Measurements from ENCODE around the gene JARID2. TPM values are rescaled to one million over a fixed set of nuclear protein-coding genes. Genes with fewer than 3 reads are reported as not detected.

Gene JARID2
- total and polyA plus RNA-seq, 10 of the 15 experiments (the other 5 are each of a cell fraction or from before 2014, with no cell fraction given) = 4.2 to 21.6 (median 11.7) TPM

DNA sequence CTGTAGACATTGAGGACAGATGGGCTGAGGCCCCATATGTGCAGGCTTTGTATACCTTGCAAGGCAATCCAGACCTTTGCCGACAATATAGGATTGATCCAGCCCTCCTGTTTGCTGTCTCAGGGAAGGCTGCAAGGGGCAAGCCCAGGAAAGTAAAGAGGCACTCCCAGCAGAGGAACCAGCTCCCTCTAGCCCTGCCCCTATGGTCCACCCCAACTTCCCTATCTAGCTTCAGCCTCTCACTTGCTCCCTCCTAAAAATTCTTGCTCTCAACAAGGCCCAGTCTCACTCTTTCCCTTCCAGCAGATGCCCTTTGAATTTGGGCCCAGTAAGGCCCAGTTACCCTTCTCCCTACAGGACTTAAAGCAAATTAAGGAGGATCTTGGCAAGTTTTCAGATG lies 92.6 kb downstream of the JARID2 start:
- Histone ChIP-seq H3K36me3 (ENCODE audit: control insufficient read depth in 2 of 2, insufficient read depth in 2 of 2, low read length in 1 of 2) (no peaks in the 10 kb centered on the region; a peak in 1 of 4 replicates), H2AFZ (ENCODE audit: control insufficient read depth, low read depth, low read length) (no peak overlapping the region), H4K20me1 (ENCODE audit: control insufficient read depth, insufficient read depth) (no peaks in the 10 kb centered on the region), H3K27me3 (replicated peaks in 1 of 2; ENCODE audit: control insufficient read depth in 2 of 2, insufficient read depth in 2 of 2, low read length in 1 of 2) (no peaks in the 10 kb centered on the region), H3K4me3 (no peak overlapping the region), H3K4me2 (ENCODE audit: control insufficient read depth, insufficient read depth) (no peak overlapping the region), H3K9ac (ENCODE audit: control insufficient read depth, insufficient read depth, low read length) (no peak overlapping the region), H3K27ac (ENCODE audit: control insufficient read depth, insufficient read depth) (no peak overlapping the region; the same call in 1 of the 2 replicates), H3K9me3 (replicated peaks; ENCODE audit: control insufficient read depth, insufficient read depth, low read length) (no peaks in the 10 kb centered on the region), H3K4me1 (ENCODE audit: control insufficient read depth, insufficient read depth, low read length) (peaks cover 63% of the 10 kb centered on the region), H3K79me2 (ENCODE audit: control insufficient read depth, insufficient read depth, low read length) (peaks cover 95% of the 10 kb centered on the region)
- BruUV-seq (replicated peaks) = no TSS peak
- SMC1A ChIA-PET (ENCODE audit: uncharacterized antibody, unreplicated experiment) = interaction anchor here (0.7 to 3.3 kb wide), 4 partner anchors 18 to 101 kb away, joined by 3 to 11 read pairs (median 4); no protein-coding TSS in a partner anchor
- CTCF ChIA-PET = interaction anchor here (0.9 to 1.3 kb wide), 3 partner anchors 11 to 21 kb away, joined by 3 to 6 read pairs (median 4); no protein-coding TSS in a partner anchor
- no peak for DNase-seq (ENCODE audit: low read depth, low spot score)
- no peak for FAIRE-seq
- intact Hi-C loops (cut with micrococcal nuclease; ENCODE audit: unreplicated experiment) = no loop called here
- WGBS (ENCODE audit: insufficient coverage, insufficient replicate concordance, low lambda C conversion rate, missing lambda C conversion rate) = 92% methylated on average over 1 of the region's 1 CpG
- no peak for ATAC-seq
- in situ Hi-C loops (cut with MboI) = no loop called here
- POLR2A ChIA-PET = interaction anchor here (1.3 kb wide), 1 partner anchor 10 kb away, joined by 3 read pairs; no protein-coding TSS in a partner anchor
- RAD21 ChIA-PET (ENCODE audit: unreplicated experiment) = interaction anchor here (1.6 kb wide), 1 partner anchor 23 kb away, joined by 5 read pairs; no protein-coding TSS in a partner anchor
- TF ChIP-seq EZH2 (IDR thresholded peaks at IDR 0.05; ENCODE audit: borderline replicate concordance, control insufficient read depth, low read depth, low read length) (no peak), POU2F2 (IDR thresholded peaks at IDR 0.05; ENCODE audit: borderline replicate concordance, low read depth, low read length) (no peak), SUPT20H (IDR thresholded peaks at IDR 0.05; ENCODE audit: borderline replicate concordance, control insufficient read depth, low read depth, low read length) (no peak), TCF12 (IDR thresholded peaks at IDR 0.05; ENCODE audit: low read depth, low read length) (no peak), BMI1 (IDR thresholded peaks at IDR 0.05; ENCODE audit: borderline replicate concordance) (no peak), NFYB (IDR thresholded peaks at IDR 0.05; ENCODE audit: insufficient read depth, low read depth, low read length) (no peak), SRF (IDR thresholded peaks at IDR 0.05; ENCODE audit: low read depth in 2 of 2, low read length in 2 of 2) (no peak), HCFC1 (IDR thresholded peaks at IDR 0.05; ENCODE audit: low read length) (no peak), JUNB (IDR thresholded peaks at IDR 0.05) (no peak), SPI1 (IDR thresholded peaks at IDR 0.05; ENCODE audit: borderline replicate concordance, insufficient read depth, low read depth, low read length) (no peak), CHD2 (IDR thresholded peaks at IDR 0.05; ENCODE audit: borderline replicate concordance, low read depth, low read length) (no peak), SIN3A (IDR thresholded peaks at IDR 0.05; ENCODE audit: low read depth, low read length) (no peak)
- TF ChIP-seq, protein P1, sequence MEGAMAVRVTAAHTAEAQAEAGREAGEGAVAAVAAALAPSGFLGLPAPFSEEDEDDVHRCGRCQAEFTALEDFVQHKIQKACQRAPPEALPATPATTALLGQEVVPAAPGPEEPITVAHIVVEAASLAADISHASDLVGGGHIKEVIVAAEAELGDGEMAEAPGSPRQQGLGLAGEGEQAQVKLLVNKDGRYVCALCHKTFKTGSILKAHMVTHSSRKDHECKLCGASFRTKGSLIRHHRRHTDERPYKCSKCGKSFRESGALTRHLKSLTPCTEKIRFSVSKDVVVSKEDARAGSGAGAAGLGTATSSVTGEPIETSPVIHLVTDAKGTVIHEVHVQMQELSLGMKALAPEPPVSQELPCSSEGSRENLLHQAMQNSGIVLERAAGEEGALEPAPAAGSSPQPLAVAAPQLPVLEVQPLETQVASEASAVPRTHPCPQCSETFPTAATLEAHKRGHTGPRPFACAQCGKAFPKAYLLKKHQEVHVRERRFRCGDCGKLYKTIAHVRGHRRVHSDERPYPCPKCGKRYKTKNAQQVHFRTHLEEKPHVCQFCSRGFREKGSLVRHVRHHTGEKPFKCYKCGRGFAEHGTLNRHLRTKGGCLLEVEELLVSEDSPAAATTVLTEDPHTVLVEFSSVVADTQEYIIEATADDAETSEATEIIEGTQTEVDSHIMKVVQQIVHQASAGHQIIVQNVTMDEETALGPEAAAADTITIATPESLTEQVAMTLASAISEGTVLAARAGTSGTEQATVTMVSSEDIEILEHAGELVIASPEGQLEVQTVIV (IDR thresholded peaks at IDR 0.05; ENCODE audit: borderline replicate concordance, partially characterized antibody) = no peak
- TF ChIP-seq, protein P2, sequence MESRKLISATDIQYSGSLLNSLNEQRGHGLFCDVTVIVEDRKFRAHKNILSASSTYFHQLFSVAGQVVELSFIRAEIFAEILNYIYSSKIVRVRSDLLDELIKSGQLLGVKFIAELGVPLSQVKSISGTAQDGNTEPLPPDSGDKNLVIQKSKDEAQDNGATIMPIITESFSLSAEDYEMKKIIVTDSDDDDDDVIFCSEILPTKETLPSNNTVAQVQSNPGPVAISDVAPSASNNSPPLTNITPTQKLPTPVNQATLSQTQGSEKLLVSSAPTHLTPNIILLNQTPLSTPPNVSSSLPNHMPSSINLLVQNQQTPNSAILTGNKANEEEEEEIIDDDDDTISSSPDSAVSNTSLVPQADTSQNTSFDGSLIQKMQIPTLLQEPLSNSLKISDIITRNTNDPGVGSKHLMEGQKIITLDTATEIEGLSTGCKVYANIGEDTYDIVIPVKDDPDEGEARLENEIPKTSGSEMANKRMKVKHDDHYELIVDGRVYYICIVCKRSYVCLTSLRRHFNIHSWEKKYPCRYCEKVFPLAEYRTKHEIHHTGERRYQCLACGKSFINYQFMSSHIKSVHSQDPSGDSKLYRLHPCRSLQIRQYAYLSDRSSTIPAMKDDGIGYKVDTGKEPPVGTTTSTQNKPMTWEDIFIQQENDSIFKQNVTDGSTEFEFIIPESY (IDR thresholded peaks at IDR 0.05) = no peak
- TF ChIP-seq, protein P3, sequence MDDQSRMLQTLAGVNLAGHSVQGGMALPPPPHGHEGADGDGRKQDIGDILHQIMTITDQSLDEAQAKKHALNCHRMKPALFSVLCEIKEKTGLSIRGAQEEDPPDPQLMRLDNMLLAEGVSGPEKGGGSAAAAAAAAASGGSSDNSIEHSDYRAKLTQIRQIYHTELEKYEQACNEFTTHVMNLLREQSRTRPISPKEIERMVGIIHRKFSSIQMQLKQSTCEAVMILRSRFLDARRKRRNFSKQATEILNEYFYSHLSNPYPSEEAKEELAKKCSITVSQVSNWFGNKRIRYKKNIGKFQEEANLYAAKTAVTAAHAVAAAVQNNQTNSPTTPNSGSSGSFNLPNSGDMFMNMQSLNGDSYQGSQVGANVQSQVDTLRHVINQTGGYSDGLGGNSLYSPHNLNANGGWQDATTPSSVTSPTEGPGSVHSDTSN (IDR thresholded peaks at IDR 0.05; ENCODE audit: insufficient replicate concordance, low read depth, low read length) = no peak
- TF ChIP-seq, protein P4, sequence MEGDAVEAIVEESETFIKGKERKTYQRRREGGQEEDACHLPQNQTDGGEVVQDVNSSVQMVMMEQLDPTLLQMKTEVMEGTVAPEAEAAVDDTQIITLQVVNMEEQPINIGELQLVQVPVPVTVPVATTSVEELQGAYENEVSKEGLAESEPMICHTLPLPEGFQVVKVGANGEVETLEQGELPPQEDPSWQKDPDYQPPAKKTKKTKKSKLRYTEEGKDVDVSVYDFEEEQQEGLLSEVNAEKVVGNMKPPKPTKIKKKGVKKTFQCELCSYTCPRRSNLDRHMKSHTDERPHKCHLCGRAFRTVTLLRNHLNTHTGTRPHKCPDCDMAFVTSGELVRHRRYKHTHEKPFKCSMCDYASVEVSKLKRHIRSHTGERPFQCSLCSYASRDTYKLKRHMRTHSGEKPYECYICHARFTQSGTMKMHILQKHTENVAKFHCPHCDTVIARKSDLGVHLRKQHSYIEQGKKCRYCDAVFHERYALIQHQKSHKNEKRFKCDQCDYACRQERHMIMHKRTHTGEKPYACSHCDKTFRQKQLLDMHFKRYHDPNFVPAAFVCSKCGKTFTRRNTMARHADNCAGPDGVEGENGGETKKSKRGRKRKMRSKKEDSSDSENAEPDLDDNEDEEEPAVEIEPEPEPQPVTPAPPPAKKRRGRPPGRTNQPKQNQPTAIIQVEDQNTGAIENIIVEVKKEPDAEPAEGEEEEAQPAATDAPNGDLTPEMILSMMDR (IDR thresholded peaks at IDR 0.05 in 2 of 3, conservative IDR thresholded peaks at IDR 0.05 in 1 of 3; ENCODE audit: control insufficient read depth in 2 of 3, extremely low read depth in 1 of 3, insufficient read depth in 1 of 3, low read depth in 3 of 3, low read length in 3 of 3) = no peak
